Neutrophil (primary cell): ENCODE measurements around the gene AGO3.

ENCODE experiments used
- H3K27ac ChIP-seq: fragments of 200-600 bp; sonication (generic); 2 replicates; pipeline ENCODE4 v1.5.1; 2016; ENCODE audit warnings: mild to moderate bottlenecking, moderate library complexity
- H3K27me3 ChIP-seq: fragments of 200-600 bp; sonication (generic); 2 replicates; pipeline ENCODE4 v1.6.0; 2016; ENCODE audit warnings: mild to moderate bottlenecking
- H3K36me3 ChIP-seq: fragments of 200-600 bp; sonication (generic); 2 replicates; pipeline ENCODE4 v1.5.1; 2017
- H3K4me1 ChIP-seq, 2 experiments: fragments of 200-600 bp in 1 of 2; sonication (generic) in 1 of 2; 1 replicate in 1 of 2; 2 replicates in 1 of 2; pipeline versions ENCODE4 v1.5.1 to v1.6.1; 2013 to 2016; ENCODE audit warnings: low read depth in 1 of 2, low read length in 1 of 2, mild to moderate bottlenecking in 1 of 2, moderate library complexity in 1 of 2; ENCODE audit not compliant: control insufficient read depth in 1 of 2, insufficient read depth in 1 of 2
- H3K4me3 ChIP-seq, 2 experiments: fragments of 200-600 bp in 1 of 2; sonication (generic) in 1 of 2; 1 replicate in 1 of 2; 2 replicates in 1 of 2; pipeline ENCODE4 v1.5.1; 2013 to 2016; ENCODE audit warnings: low read depth in 1 of 2, low read length in 1 of 2, mild to moderate bottlenecking in 1 of 2, moderate library complexity in 1 of 2
- H3K9me3 ChIP-seq: fragments of 200-600 bp; sonication (generic); 2 replicates; pipeline ENCODE4 v1.5.1; 2016
- CTCF ChIP-seq: fragments of 200-600 bp; sonication (generic); IDR thresholded peaks from 2 replicates; pipeline ENCODE4 v1.5.1; 2016; ENCODE audit warnings: antibody characterized with exemption

AGO3 gene

DNA sequence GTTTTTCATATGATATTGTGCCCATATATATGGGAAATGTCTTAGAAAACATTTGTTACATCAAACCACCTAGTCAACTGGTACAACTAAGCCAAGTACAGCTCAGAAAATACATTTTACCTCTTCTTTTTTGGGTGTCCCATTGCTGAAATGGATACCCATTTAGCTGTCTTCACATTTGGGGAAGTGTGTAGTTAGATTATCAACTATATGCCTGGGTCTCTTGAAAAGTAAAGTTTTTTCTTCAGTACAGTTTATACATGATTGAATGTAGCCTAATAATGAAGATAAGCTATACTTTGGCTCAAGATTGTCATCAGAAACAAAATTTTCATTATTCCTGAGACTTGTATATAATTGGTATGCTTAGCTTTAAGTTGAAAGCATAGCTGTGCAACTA is 2.0 kb downstream of the AGO3 start:
- Histone ChIP-seq H3K27me3 (no peaks in the 10 kb centered on the region), H3K4me3 (no peak overlapping the region), H3K4me1 (peaks cover 36 to 40% of the 10 kb centered on the region in 2 experiments), H3K36me3 (no peaks in the 10 kb centered on the region), H3K27ac (no peak overlapping the region), H3K9me3 (no peaks in the 10 kb centered on the region)
- TF ChIP-seq CTCF, result no peak

GRCh38 chr1:35935442-35936388 is 4.8 kb downstream of the AGO3 start:
- no peaks in the 10 kb centered on the region for H3K27me3 ChIP-seq
- no peak for TF ChIP-seq CTCF
- H3K4me3 ChIP-seq, result no peak overlapping the region
- peaks cover 31 to 33% of the 10 kb centered on the region in 2 experiments for H3K4me1 ChIP-seq
- H3K27ac ChIP-seq, result no peak overlapping the region
- H3K9me3 ChIP-seq, result no peaks in the 10 kb centered on the region
- no peaks in the 10 kb centered on the region for H3K36me3 ChIP-seq

DNA sequence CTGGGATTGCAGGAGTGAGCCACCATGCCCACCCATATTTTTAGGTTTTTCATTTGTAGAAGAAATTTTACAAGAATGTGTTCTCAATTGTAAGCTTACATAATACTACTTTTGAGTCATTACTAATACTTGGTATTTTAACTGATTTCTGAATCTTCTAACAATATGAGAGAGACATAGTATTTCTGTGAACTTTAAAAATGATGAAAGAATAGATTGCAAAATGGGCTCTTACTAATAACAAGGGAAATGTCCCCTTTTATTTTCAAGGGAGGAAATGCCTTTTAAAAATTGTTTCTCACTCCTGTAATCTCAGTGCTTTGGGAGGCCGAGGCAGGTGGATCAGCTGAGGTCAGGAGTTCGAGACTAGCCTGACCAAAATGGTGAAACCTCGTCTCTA is 5.9 kb downstream of the AGO3 start:
- Histone ChIP-seq H3K27ac (peak overlapping the region; percentile 44), H3K9me3 (no peaks in the 10 kb centered on the region), H3K4me1 (peaks cover 28 to 30% of the 10 kb centered on the region in 2 experiments), H3K27me3 (no peaks in the 10 kb centered on the region), H3K4me3 (no peak overlapping the region), H3K36me3 (no peaks in the 10 kb centered on the region)
- TF ChIP-seq CTCF, result no peak

DNA sequence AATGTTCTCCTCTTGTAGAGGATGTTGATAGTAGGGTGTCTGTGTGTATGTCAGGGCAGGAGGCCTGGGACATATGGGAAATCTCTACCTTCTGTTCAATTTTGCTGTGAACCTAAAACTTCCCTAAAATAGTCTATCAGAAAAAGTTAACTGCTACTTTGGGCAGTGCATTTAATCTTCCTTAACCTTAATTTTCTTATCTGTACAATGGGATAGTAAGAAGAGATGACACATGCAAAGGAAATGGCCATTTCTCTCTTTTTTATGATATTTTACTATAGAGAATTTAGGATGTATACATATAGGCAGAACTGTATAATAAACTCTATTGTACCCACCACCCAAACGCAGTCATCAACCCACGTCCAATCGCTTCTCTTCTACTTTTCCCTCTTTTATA is 8.6 kb downstream of the AGO3 start:
- no peak overlapping the region for H3K27ac ChIP-seq
- H3K9me3 ChIP-seq, result no peaks in the 10 kb centered on the region
- TF ChIP-seq CTCF, result no peak
- no peaks in the 10 kb centered on the region for H3K27me3 ChIP-seq
- H3K4me3 ChIP-seq, result no peak overlapping the region
- no peaks in the 10 kb centered on the region for H3K36me3 ChIP-seq
- peaks cover 14 to 21% of the 10 kb centered on the region in 2 experiments for H3K4me1 ChIP-seq

DNA sequence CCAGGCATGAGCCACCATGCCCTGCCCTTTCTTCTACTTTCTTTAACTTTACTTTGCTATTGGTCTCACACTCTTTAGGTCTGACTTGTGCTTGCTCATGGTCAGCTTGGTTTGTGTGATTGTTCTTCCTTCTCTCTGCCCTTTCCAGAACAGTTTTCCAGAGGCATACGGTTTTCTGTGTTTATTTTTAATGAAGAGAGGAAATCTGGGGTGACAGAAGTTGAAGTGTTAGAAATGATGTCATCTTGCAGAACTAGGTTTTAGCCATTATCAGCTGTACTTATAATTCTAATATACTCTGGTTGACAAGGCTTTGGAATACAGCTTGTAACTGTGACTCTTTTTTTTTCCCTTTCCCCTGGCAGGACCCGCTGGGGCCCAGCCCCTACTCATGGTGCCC is 14.4 kb downstream of the AGO3 start:
- no peaks in the 10 kb centered on the region for H3K9me3 ChIP-seq
- TF ChIP-seq CTCF, result no peak
- H3K36me3 ChIP-seq, result peaks cover 8% of the 10 kb centered on the region
- peaks cover 0 to 6% of the 10 kb centered on the region in 2 experiments for H3K4me1 ChIP-seq
- no peaks in the 10 kb centered on the region for H3K27me3 ChIP-seq
- H3K4me3 ChIP-seq, result no peak overlapping the region
- H3K27ac ChIP-seq, result no peak overlapping the region
